Tibial artery (tissue), 4 donors: ENCODE results near the gene PAQR6.
A peak's percentile ranks its signal among the peaks of the same experiment; 100 is the strongest.

Experiments
- DNase-seq, 2 donors: peaks; one replicate each; pipeline ENCODE4 v3.0.0-alpha.2; 2019
- H3K27ac ChIP-seq, 2 donors: fragments of 200-600 bp; sonication (generic) in 1 of 2; 1 replicate in 1 of 2; 2 replicates in 1 of 2; pipeline ENCODE4 v1.5.1; 2018 to 2019; ENCODE audit warnings: mild to moderate bottlenecking in 1 of 2
- H3K27me3 ChIP-seq, 2 donors: fragments of 200-600 bp; sonication (generic) in 1 of 2; one replicate each; pipeline versions ENCODE4 v1.5.1 to v1.6.0; 2016 to 2019
- H3K36me3 ChIP-seq, 3 donors: fragments of 200-600 bp; sonication (generic) in 2 of 3; one replicate each; pipeline ENCODE4 v1.5.1; 2016 to 2019; ENCODE audit warnings: mild to moderate bottlenecking in 2 of 3
- H3K4me1 ChIP-seq, 4 donors: fragments of 200-600 bp; sonication (generic) in 2 of 4; 1 replicate in 3 of 4; 2 replicates in 1 of 4; pipeline ENCODE4 v1.5.1; 2016 to 2019
- H3K4me3 ChIP-seq, 2 donors: fragments of 200-600 bp; sonication (generic) in 1 of 2; 1 replicate in 1 of 2; 2 replicates in 1 of 2; pipeline ENCODE4 v1.5.1; 2018 to 2019; ENCODE audit warnings: mild to moderate bottlenecking in 2 of 2
- H3K9me3 ChIP-seq, 3 donors: fragments of 200-600 bp; sonication (generic) in 1 of 3; one replicate each; pipeline ENCODE4 v1.5.1; 2016 to 2019
- CTCF ChIP-seq, 2 experiments: fragments of 200-600 bp in 1 of 2; fragments of 450-650 bp in 1 of 2; IDR thresholded peaks; one replicate each; pipeline ENCODE4 v1.5.1; 2017 to 2019; ENCODE audit warnings: antibody characterized with exemption in 2 of 2, mild to moderate bottlenecking in 1 of 2, moderate library complexity in 1 of 2
- intact Hi-C: fragments of 100-400 bp; cut with DNase I; formaldehyde crosslinking; loops from one replicate; pipeline ENCODE4 v1.15.0; 2023; ENCODE audit warnings: low total_unique reads

The PAQR6 gene

DNA sequence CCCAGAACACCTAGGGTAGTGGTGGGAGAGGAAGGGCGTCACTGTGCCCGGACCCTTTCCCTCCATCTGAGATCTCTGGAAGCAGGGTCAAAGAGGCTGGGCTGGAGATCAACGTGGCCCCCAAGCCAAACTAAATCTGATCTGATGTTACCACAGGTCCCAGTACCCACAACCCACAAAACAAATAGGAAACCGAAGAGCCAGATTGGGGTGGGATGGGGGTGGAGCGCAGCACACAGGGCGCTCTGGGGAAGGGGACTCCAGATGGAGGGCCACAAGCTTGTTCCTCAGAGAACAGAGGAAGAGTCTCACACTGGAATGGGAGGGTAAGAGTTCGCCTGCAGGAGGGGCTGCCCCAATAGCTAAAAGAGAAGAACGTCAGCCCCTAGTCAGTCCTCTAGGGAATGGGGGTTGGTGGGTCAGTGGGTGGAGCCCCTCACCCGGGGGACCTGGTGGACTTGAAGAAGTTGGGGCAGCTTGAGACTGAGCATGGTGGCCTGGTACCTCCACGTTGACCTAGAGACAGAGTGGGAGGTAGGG is 1.5 kb downstream of the PAQR6 start:
- peaks cover 6 to 28% of the 10 kb centered on the region in 2 donors for H3K27me3 ChIP-seq
- no peak for DNase-seq
- H3K4me1 ChIP-seq, result peaks cover 0 to 34% (median 18%) of the 10 kb centered on the region in 4 donors
- intact Hi-C loops, result no loop called here
- H3K27ac ChIP-seq, result no peak overlapping the region
- no peaks in the 10 kb centered on the region for H3K9me3 ChIP-seq
- peaks cover 12 to 39% (median 21%) of the 10 kb centered on the region in 3 donors for H3K36me3 ChIP-seq
- no peak overlapping the region for H3K4me3 ChIP-seq
- TF ChIP-seq CTCF (IDR thresholded peaks at IDR 0.05), result no peak

DNA sequence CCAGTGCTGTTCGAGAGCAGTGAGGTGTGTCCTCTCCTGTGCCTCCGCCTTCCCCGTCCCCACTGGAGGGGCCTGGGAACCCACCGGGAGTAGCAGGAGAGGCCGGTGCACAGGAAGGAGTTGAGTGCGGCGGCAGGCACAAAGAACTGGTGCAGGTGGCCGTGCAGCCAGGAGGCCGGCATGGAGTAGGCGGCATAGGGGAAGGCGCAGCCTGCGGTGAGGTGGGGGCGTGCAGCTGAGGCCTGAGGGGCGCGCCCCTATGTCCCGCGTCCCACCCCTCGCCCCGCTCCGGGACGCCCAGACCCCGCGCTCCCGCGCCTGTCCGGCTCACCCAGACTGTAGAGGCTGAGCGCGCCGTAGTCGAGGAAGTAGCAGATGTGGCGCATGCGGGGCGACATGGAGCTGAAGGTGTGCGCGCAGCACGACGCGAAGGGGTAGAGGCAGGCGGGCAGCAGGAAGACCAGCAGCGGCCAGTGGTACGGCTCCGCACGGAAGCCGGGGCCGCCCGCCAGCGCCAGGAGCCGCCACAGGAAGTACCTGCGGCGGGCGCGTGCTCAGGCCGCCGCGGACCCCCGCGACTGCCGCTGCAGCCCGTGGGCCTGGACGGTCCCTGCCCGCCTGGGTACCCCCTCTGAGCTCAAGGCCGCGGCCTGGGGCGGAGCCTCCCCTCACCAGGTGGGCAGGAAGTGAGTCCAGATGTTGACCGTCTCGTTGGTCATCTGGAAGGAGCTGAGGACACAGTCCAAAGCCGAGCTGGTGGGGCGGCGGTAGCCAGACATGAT is 2.2 kb downstream of the PAQR6 start:
- DNase-seq, result no peak

DNA sequence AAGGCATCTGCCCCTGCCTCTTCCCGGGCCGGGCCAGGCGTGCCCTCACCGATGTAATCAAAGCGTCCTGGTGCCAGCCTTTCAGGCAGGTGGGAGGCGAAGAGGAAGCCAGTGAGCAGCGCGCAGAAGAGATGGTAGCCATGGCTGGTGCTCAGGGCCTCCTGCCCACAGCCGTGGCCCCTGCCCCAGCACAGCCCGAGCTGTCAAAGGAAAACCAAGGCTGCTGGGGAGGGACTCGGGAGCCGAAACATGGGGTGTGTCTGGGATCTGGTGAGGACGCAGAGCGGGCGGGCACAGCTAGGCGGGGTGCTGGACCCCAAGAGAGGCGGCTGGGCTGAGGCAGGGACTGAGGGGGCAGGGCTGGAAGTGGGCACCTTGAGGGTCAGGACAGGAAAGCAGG is 3.1 kb downstream of the PAQR6 start:
- intact Hi-C loops, result no loop called here
- Histone ChIP-seq H3K4me1 (peaks cover 0 to 34% (median 18%) of the 10 kb centered on the region in 4 donors), H3K27me3 (peaks cover 6 to 28% of the 10 kb centered on the region in 2 donors), H3K4me3 (no peak overlapping the region), H3K27ac (no peak overlapping the region), H3K36me3 (peaks cover 0 to 39% (median 9%) of the 10 kb centered on the region in 3 donors), H3K9me3 (no peaks in the 10 kb centered on the region)
- DNase-seq, result no peak
- TF ChIP-seq CTCF (IDR thresholded peaks at IDR 0.05), result no peak

More for the DNA sequence above, 2.2 kb downstream of the PAQR6 start:
- intact Hi-C loops, result no loop called here
- peak overlapping the region in 1 of 2 donors; percentile 28 for H3K4me3 ChIP-seq
- H3K9me3 ChIP-seq, result no peaks in the 10 kb centered on the region
- H3K27me3 ChIP-seq, result peaks cover 6 to 28% of the 10 kb centered on the region in 2 donors
- H3K4me1 ChIP-seq, result peaks cover 0 to 34% (median 18%) of the 10 kb centered on the region in 4 donors
- H3K36me3 ChIP-seq, result peaks cover 5 to 39% (median 14%) of the 10 kb centered on the region in 3 donors
- TF ChIP-seq CTCF (IDR thresholded peaks at IDR 0.05), result no peak
- no peak overlapping the region for H3K27ac ChIP-seq

- H3K27me3 ChIP-seq, result peaks cover 6 to 28% of the 10 kb centered on the region in 2 donors
- H3K9me3 ChIP-seq, result no peaks in the 10 kb centered on the region
- no peak for TF ChIP-seq CTCF (IDR thresholded peaks at IDR 0.05)
- no peak overlapping the region for H3K4me3 ChIP-seq
- no peak overlapping the region for H3K27ac ChIP-seq
- intact Hi-C loops, result no loop called here
- no peak for DNase-seq
- peaks cover 0 to 34% (median 18%) of the 10 kb centered on the region in 4 donors for H3K4me1 ChIP-seq
- H3K36me3 ChIP-seq, result peaks cover 0 to 39% (median 10%) of the 10 kb centered on the region in 3 donors
Observed at GRCh38 chr1:156244126-156244525, 3.7 kb downstream of the PAQR6 start.

- no peak overlapping the region for H3K27ac ChIP-seq
- H3K9me3 ChIP-seq, result no peaks in the 10 kb centered on the region
- peaks cover 0 to 28% (median 14%) of the 10 kb centered on the region in 4 donors for H3K4me1 ChIP-seq
- intact Hi-C loops, result no loop called here
- H3K36me3 ChIP-seq, result peaks cover 12 to 52% (median 24%) of the 10 kb centered on the region in 3 donors
- DNase-seq, result no peak
- peaks cover 6 to 28% of the 10 kb centered on the region in 2 donors for H3K27me3 ChIP-seq
- H3K4me3 ChIP-seq, result no peak overlapping the region
- TF ChIP-seq CTCF (IDR thresholded peaks at IDR 0.05), result no peak
Observed at GRCh38 chr1:156242738-156243137, 5.1 kb downstream of the PAQR6 start.
